Measurements from ENCODE around the gene CHST3. TPM values are rescaled to one million over a fixed set of nuclear protein-coding genes. Genes with fewer than 3 reads are reported as not detected.
"Not testable (repeated sequence)": the region's sequence is repeated elsewhere in the genome, so short reads cannot be mapped to it uniquely, and the experiment has no call there.

The CHST3 gene
- polyA plus RNA-seq, 2 donors, result 2.6 to 3.2 TPM

DNA sequence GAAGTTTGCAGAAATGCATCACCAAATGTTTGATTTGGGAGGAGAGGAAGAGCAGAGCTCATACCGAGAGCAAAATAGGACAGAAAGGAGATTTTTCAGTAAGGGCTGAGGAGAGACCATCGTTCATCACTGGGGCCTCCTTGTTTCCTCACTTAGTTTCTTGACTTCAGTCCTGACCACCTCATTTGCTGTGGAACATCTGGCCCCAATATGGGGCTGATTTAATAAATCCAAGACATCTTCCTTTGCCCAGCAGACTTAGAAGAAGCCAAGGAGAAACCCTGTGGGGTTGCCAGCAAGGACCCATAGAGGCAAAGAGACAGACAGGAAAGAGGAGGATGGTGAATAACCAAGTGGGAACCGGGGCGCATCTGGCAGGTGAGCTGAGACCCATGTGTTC lies 60.4 kb downstream of the CHST3 start:
- H3K27ac ChIP-seq (ENCODE audit: low read depth in 2 of 2, low read length in 1 of 2), result no peak overlapping the region
- no peaks in the 10 kb centered on the region for H3K36me3 ChIP-seq (ENCODE audit: control insufficient read depth in 2 of 2, insufficient read depth in 2 of 2, low read length in 1 of 2)
- no peaks in the 10 kb centered on the region for H3K9me3 ChIP-seq (ENCODE audit: control insufficient read depth in 2 of 2, insufficient read depth in 1 of 2, low read depth in 1 of 2, low read length in 1 of 2)
- WGBS, 2 donors, result 84 to 85% methylated on average over 4 of the region's 4 CpGs
- H3K27me3 ChIP-seq (ENCODE audit: control insufficient read depth in 1 of 2, insufficient read depth in 2 of 2, low read length in 2 of 2), result no peaks in the 10 kb centered on the region
- H3K4me1 ChIP-seq (ENCODE audit: control insufficient read depth in 2 of 2, insufficient read depth in 2 of 2, low read length in 1 of 2), result no peaks in the 10 kb centered on the region
- no peak overlapping the region for H3K4me3 ChIP-seq (ENCODE audit: low read depth in 1 of 2, low read length in 2 of 2)

DNA sequence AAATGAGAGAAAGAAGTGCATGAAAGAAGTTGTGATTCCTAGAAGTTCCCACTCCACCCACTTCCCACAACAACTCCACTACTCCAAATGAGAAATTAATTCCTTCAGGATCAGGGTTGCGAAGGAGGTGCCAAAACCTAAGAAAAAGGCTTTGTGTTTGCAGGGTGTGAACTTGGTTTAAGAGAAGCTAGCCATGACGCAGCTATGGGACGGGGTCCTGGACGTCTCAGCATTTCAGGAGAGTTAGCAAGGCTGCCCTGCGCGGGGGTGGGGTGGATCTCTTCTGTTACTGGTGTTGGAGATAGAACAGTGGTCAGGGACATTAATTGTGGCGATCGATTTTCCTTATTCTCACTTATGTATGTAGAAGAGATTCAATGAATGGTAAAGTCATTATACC lies 61.2 kb downstream of the CHST3 start:
- no peak overlapping the region for H3K4me3 ChIP-seq (ENCODE audit: low read depth in 1 of 2, low read length in 2 of 2)
- WGBS, 2 donors, result 86 to 88% methylated on average over 8 of the region's 8 CpGs

DNA sequence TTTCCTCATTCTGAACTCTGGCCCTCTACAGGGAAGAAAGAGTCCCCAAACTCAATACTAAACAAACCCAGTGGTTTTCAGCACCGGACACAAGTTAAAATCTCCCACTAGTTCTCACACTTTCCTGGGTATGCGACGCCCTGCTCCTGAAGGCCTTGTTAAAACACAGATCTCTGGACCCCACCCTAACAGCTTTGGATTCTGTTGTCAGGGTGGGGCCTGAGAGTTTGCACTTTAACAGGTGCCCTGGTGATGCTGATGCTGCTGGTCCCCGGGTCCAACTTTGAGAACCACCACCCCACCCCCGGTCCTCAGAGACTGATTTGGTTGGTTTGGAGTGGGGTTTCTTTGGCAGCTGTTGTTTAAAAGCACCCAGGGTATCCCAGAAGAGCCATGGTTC lies 61.6 kb downstream of the CHST3 start:
- Histone ChIP-seq H3K4me1 (ENCODE audit: control insufficient read depth in 2 of 2, insufficient read depth in 2 of 2, low read length in 1 of 2) (no peaks in the 10 kb centered on the region), H3K4me3 (ENCODE audit: low read depth in 1 of 2, low read length in 2 of 2) (no peak overlapping the region), H3K9me3 (ENCODE audit: control insufficient read depth in 2 of 2, insufficient read depth in 1 of 2, low read depth in 1 of 2, low read length in 1 of 2) (no peaks in the 10 kb centered on the region), H3K27ac (ENCODE audit: low read depth in 2 of 2, low read length in 1 of 2) (no peak overlapping the region), H3K27me3 (ENCODE audit: control insufficient read depth in 1 of 2, insufficient read depth in 2 of 2, low read length in 2 of 2) (no peaks in the 10 kb centered on the region), H3K36me3 (ENCODE audit: control insufficient read depth in 2 of 2, insufficient read depth in 2 of 2, low read length in 1 of 2) (no peaks in the 10 kb centered on the region)
- WGBS, 2 donors, result 63 to 75% methylated on average over 5 of the region's 5 CpGs

More for the DNA sequence above, 61.2 kb downstream of the CHST3 start:
- Histone ChIP-seq H3K27me3 (ENCODE audit: control insufficient read depth in 1 of 2, insufficient read depth in 2 of 2, low read length in 2 of 2) (no peaks in the 10 kb centered on the region), H3K27ac (ENCODE audit: low read depth in 2 of 2, low read length in 1 of 2) (no peak overlapping the region), H3K36me3 (ENCODE audit: control insufficient read depth in 2 of 2, insufficient read depth in 2 of 2, low read length in 1 of 2) (no peaks in the 10 kb centered on the region), H3K4me1 (ENCODE audit: control insufficient read depth in 2 of 2, insufficient read depth in 2 of 2, low read length in 1 of 2) (no peaks in the 10 kb centered on the region), H3K9me3 (ENCODE audit: control insufficient read depth in 2 of 2, insufficient read depth in 1 of 2, low read depth in 1 of 2, low read length in 1 of 2) (no peaks in the 10 kb centered on the region)

DNA sequence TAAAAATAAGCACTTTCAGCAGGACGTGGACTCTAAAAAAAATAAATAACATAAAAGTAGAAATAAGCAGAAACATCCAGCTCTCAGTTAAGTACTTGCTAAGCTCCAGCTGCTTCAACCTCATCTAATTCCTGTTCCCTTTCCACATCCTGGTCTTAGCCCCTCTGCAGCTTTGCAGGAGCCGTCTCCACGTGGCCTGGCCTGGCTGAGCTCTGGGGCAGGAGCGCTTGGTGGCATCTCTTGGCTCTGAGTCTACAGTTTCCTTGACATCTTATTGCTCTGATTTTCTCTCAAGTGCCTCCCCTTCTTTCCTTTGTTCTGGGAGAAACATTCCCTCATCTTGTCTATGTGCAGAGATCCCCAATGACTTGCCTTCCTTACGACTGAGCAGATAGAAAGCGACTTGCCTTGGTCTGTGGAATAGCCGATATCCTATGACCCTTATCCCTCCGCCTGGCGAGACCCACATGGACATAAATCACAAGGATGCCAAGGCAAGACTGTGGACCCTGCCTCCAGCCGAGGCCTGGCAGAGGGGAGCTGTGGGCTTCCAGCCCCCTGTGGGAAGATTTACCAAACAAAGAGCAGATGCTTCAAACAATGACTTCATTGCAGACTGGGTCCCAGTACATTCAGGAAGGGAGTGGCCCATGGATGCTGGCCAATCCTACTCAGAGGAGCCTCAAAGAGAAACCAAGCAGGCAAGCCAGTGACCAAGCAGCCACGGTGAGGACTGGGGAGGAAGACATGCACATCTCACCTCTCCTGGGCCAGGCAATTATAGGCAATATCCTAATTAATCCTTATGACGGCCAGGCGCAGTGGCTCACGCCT lies 62.3 kb downstream of the CHST3 start:
- no peaks in the 10 kb centered on the region for H3K9me3 ChIP-seq (ENCODE audit: control insufficient read depth in 2 of 2, insufficient read depth in 1 of 2, low read depth in 1 of 2, low read length in 1 of 2)
- no peaks in the 10 kb centered on the region for H3K4me1 ChIP-seq (ENCODE audit: control insufficient read depth in 2 of 2, insufficient read depth in 2 of 2, low read length in 1 of 2)
- H3K4me3 ChIP-seq (ENCODE audit: low read depth in 1 of 2, low read length in 2 of 2), result no peak overlapping the region
- H3K27ac ChIP-seq (ENCODE audit: low read depth in 2 of 2, low read length in 1 of 2), result no peak overlapping the region
- no peaks in the 10 kb centered on the region for H3K27me3 ChIP-seq (ENCODE audit: control insufficient read depth in 1 of 2, insufficient read depth in 2 of 2, low read length in 2 of 2)
- WGBS, 2 donors, result 82% methylated on average over 14 of the region's 14 CpGs
- no peaks in the 10 kb centered on the region for H3K36me3 ChIP-seq (ENCODE audit: control insufficient read depth in 2 of 2, insufficient read depth in 2 of 2, low read length in 1 of 2)

DNA sequence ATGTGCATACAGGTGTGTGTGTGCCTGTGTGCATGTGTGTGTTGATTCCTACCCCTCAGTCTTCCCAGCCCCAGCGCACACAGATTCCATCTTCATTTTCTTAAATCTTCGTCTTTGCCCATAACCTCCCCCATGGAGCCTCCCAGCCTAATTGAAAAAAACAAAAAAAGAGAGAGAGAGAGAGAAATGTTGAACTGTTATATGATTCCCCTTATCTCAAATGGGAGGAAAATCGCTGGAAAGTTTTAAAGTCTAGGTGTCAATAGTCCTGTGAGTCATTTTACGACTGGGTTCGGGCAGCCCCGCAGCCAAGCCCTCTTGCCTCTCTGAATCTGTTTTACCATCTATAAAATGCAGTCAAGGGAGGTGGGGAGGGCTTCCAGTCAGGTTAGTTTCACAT lies 63.3 kb downstream of the CHST3 start:
- H3K4me1 ChIP-seq (ENCODE audit: control insufficient read depth in 2 of 2, insufficient read depth in 2 of 2, low read length in 1 of 2), result no peaks in the 10 kb centered on the region
- H3K27ac ChIP-seq (ENCODE audit: low read depth in 2 of 2, low read length in 1 of 2), result no peak overlapping the region
- H3K4me3 ChIP-seq (ENCODE audit: low read depth in 1 of 2, low read length in 2 of 2), result no peak overlapping the region
- H3K36me3 ChIP-seq (ENCODE audit: control insufficient read depth in 2 of 2, insufficient read depth in 2 of 2, low read length in 1 of 2), result no peaks in the 10 kb centered on the region
- H3K27me3 ChIP-seq (ENCODE audit: control insufficient read depth in 1 of 2, insufficient read depth in 2 of 2, low read length in 2 of 2), result no peaks in the 10 kb centered on the region
- no peaks in the 10 kb centered on the region for H3K9me3 ChIP-seq (ENCODE audit: control insufficient read depth in 2 of 2, insufficient read depth in 1 of 2, low read depth in 1 of 2, low read length in 1 of 2)
- 76 to 81% methylated on average over 6 of the region's 6 CpGs for WGBS, 2 donors

DNA sequence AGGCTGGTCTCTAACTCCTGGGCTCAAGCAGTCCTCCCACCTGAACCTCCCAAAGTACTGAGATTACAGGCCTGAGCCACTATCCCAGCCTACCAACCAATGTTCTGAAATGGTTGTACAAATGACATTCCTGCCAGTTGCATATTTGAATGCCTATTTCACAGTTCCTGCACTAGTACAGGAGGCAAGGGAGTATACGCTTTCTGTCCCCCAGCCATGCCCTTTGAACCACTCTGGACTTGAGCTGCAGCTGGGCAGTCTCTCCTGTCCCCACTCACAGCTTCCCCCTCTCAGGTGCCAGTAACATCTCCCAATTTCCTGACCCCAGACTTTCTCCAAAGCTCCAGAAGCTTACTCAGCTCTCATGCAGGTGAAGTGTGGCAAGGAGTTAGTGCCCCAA lies 65.2 kb downstream of the CHST3 start:
- H3K4me3 ChIP-seq (ENCODE audit: low read depth in 1 of 2, low read length in 2 of 2), result no peak overlapping the region
- 88 to 94% methylated on average over 1 of the region's 1 CpG for WGBS, 2 donors
- H3K4me1 ChIP-seq (ENCODE audit: control insufficient read depth in 2 of 2, insufficient read depth in 2 of 2, low read length in 1 of 2), result no peaks in the 10 kb centered on the region
- H3K36me3 ChIP-seq (ENCODE audit: control insufficient read depth in 2 of 2, insufficient read depth in 2 of 2, low read length in 1 of 2), result no peaks in the 10 kb centered on the region
- H3K27ac ChIP-seq (ENCODE audit: low read depth in 2 of 2, low read length in 1 of 2), result no peak overlapping the region
- H3K9me3 ChIP-seq (ENCODE audit: control insufficient read depth in 2 of 2, insufficient read depth in 1 of 2, low read depth in 1 of 2, low read length in 1 of 2), result no peaks in the 10 kb centered on the region
- H3K27me3 ChIP-seq (ENCODE audit: control insufficient read depth in 1 of 2, insufficient read depth in 2 of 2, low read length in 2 of 2), result no peaks in the 10 kb centered on the region

DNA sequence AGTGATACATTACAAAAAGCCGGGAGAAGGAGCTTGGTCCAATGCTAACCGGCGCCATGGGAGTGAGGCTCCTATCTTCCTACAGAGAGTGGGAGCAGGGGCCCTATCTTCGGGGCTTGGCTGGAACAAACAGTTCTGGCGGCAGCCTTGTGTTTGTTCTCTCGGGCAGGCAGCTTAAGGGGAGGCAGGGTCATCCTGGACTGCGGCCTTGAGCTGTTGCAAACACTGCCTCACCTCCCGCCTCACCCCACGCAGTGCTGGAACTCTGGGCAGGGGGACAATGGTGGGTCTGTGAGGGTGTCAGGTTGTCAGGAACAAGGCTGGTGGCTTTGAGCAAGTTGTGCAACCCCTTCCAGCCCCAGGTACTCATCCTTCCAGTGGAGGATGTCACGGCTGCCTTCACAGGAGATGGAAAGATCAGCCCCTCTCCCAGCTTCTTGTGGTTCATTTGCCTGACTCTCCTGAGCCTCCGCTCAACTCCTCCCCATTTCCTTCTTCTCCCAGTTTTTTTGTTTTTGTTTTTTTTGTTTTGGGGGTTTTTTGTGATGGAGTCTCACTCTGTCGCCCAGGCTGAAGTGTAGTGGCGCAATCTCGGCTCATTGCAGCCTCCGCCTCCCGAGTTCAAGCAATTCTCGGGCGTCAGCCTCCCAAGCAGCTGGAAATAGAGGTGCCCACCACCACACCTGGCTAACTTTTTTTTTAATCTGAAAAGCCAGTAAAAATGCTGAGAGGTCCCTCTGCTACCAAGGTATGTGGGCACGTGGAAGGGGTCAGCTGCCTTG lies 66.8 kb downstream of the CHST3 start:
- Histone ChIP-seq H3K27ac (ENCODE audit: low read depth in 2 of 2, low read length in 1 of 2) (no peak overlapping the region), H3K36me3 (ENCODE audit: control insufficient read depth in 2 of 2, insufficient read depth in 2 of 2, low read length in 1 of 2) (no peaks in the 10 kb centered on the region), H3K4me1 (ENCODE audit: control insufficient read depth in 2 of 2, insufficient read depth in 2 of 2, low read length in 1 of 2) (no peaks in the 10 kb centered on the region), H3K27me3 (ENCODE audit: control insufficient read depth in 1 of 2, insufficient read depth in 2 of 2, low read length in 2 of 2) (no peaks in the 10 kb centered on the region), H3K9me3 (ENCODE audit: control insufficient read depth in 2 of 2, insufficient read depth in 1 of 2, low read depth in 1 of 2, low read length in 1 of 2) (no peaks in the 10 kb centered on the region), H3K4me3 (ENCODE audit: low read depth in 1 of 2, low read length in 2 of 2) (no peak overlapping the region)
- WGBS, 2 donors, result 82 to 86% methylated on average over 19 of the region's 19 CpGs

DNA sequence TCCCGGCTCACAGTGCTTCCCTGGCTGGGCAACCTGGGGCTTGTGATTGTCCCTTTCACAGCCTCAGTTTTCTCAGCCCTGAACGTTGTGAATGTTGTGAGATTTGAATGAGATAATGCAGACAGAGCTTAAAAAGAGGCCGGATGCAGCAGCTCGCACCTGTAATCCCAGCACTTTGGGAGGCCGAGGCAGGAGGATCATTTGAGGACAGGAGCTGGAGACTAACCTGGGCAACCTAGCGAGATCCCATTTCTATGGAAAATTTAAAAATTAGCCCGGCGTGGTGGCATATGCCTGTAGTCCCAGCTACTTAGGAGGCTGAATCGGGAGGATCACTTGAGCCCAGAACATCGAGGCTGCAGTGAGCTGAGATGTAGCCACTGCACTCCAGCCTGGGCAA lies 67.5 kb downstream of the CHST3 start:
- H3K4me3 ChIP-seq (ENCODE audit: low read depth in 1 of 2, low read length in 2 of 2), result no peak overlapping the region
- no peak overlapping the region for H3K27ac ChIP-seq (ENCODE audit: low read depth in 2 of 2, low read length in 1 of 2)
- 89 to 92% methylated on average over 10 of the region's 10 CpGs for WGBS, 2 donors
- H3K27me3 ChIP-seq (ENCODE audit: control insufficient read depth in 1 of 2, insufficient read depth in 2 of 2, low read length in 2 of 2), result no peaks in the 10 kb centered on the region
- no peaks in the 10 kb centered on the region for H3K36me3 ChIP-seq (ENCODE audit: control insufficient read depth in 2 of 2, insufficient read depth in 2 of 2, low read length in 1 of 2)
- no peaks in the 10 kb centered on the region for H3K4me1 ChIP-seq (ENCODE audit: control insufficient read depth in 2 of 2, insufficient read depth in 2 of 2, low read length in 1 of 2)
- no peaks in the 10 kb centered on the region for H3K9me3 ChIP-seq (ENCODE audit: control insufficient read depth in 2 of 2, insufficient read depth in 1 of 2, low read depth in 1 of 2, low read length in 1 of 2)

DNA sequence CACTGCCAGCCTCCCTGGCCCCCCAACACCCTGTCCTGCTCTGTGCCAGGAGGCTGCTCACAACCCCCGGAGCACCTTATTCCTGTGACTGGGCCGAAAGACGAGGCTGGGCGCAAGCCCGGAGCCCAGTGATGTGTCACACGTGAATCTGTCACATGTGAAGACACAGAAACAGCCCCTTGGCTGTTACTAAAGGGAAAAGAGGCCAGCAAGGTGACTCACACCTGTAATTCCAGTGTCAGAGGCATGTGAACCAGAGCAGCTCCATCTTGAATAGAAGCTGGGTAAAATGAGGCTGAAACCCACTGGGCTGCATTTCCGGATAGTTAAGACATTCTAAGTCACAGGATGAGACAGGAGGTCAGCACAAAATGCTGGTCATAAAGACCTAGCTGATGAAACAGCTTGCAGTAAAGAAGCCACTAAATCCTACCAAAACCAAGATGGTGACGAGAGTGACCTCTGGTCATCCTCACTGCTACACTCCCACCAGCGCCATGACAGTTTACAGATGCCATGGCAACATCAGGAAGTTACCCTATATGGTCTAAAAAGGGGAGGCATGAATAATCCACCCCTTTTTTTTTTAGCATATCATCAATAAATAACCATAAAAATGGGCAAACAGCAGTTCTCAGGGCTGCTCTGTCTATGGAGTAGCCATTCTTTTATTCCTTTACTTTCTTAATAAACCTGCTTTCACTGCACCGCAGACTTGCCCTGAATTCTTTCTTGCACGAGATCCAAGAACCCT lies 68.4 kb downstream of the CHST3 start:
- H3K9me3 ChIP-seq (ENCODE audit: control insufficient read depth in 2 of 2, insufficient read depth in 1 of 2, low read depth in 1 of 2, low read length in 1 of 2); H3K4me3 ChIP-seq (ENCODE audit: low read depth in 1 of 2, low read length in 2 of 2); H3K27ac ChIP-seq (ENCODE audit: low read depth in 2 of 2, low read length in 1 of 2); H3K27me3 ChIP-seq (ENCODE audit: control insufficient read depth in 1 of 2, insufficient read depth in 2 of 2, low read length in 2 of 2); H3K4me1 ChIP-seq (ENCODE audit: control insufficient read depth in 2 of 2, insufficient read depth in 2 of 2, low read length in 1 of 2); H3K36me3 ChIP-seq (ENCODE audit: control insufficient read depth in 2 of 2, insufficient read depth in 2 of 2, low read length in 1 of 2): not testable (repeated sequence)
- 66 to 76% methylated on average over 11 of the region's 11 CpGs for WGBS, 2 donors

All from esophagus (tissue), 2 donors.